Activated CD4-positive, alpha-beta T cell treated with anti-CD3 and anti-CD28 coated beads for 1 hour (primary cell): ENCODE results near the gene TBC1D3B.
"Not testable (repeated sequence)": the region's sequence is repeated elsewhere in the genome, so short reads cannot be mapped to it uniquely, and the experiment has no call there.

Experiments used
- DNase-seq: peaks from one replicate; pipeline ENCODE4 v3.0.0-alpha.2; 2020

Gene TBC1D3B

GRCh38 chr17:36198831-36199465 is 22.5 kb upstream of the TBC1D3B start:
- no peak for DNase-seq

GRCh38 chr17:36197387-36197703 is 20.9 kb upstream of the TBC1D3B start:
- DNase-seq, result no peak

- no peak for DNase-seq
These were observed 19.7 kb upstream of the TBC1D3B start for GRCh38 chr17:36196131-36196486.

- DNase-seq, result no peak
These were observed 19.1 kb upstream of the TBC1D3B start for GRCh38 chr17:36195434-36196130.

GRCh38 chr17:36194832-36195433 is 18.5 kb upstream of the TBC1D3B start:
- DNase-seq, result not testable (repeated sequence)

GRCh38 chr17:36194147-36194831 is 17.9 kb upstream of the TBC1D3B start:
- DNase-seq, result not testable (repeated sequence)

- no peak for DNase-seq
These were observed 16.9 kb upstream of the TBC1D3B start for GRCh38 chr17:36193216-36193775.

- not testable (repeated sequence) for DNase-seq
These were observed 14.3 kb upstream of the TBC1D3B start for GRCh38 chr17:36190549-36191330.

- DNase-seq, result not testable (repeated sequence)
These were observed 13.6 kb upstream of the TBC1D3B start for GRCh38 chr17:36189993-36190392.

GRCh38 chr17:36188891-36189306 is 12.5 kb upstream of the TBC1D3B start:
- no peak for DNase-seq

GRCh38 chr17:36187943-36188665 is 11.7 kb upstream of the TBC1D3B start:
- DNase-seq, result not testable (repeated sequence)

- DNase-seq, result not testable (repeated sequence)
These were observed 10.7 kb upstream of the TBC1D3B start for GRCh38 chr17:36186810-36187763.

- no peak for DNase-seq
These were observed 9.0 kb upstream of the TBC1D3B start for GRCh38 chr17:36185416-36185815.

- no peak for DNase-seq
These were observed 7.8 kb upstream of the TBC1D3B start for GRCh38 chr17:36184023-36184765.

GRCh38 chr17:36183001-36183971 is 6.8 kb upstream of the TBC1D3B start:
- no peak for DNase-seq

GRCh38 chr17:36182176-36183000 is 6.0 kb upstream of the TBC1D3B start:
- no peak for DNase-seq

GRCh38 chr17:36181446-36182175 is 5.2 kb upstream of the TBC1D3B start:
- DNase-seq, result not testable (repeated sequence)
